DND-41 (cell line): ENCODE results near the gene CCDC117.
A peak's percentile ranks its signal among the peaks of the same experiment; 100 is the strongest.

ENCODE experiments used
- ATAC-seq: fragments of 200-7000 bp; cut with Tn5 transposase; 3 replicates; pipeline ENCODE4 v1.9.1; 2021; ENCODE audit warnings: low read depth; ENCODE audit not compliant: insufficient read depth
- DNase-seq: peaks from one replicate; pipeline ENCODE4 v3.0.0-alpha.2; 2020
- H2AFZ ChIP-seq: 2 replicates; pipeline ENCODE4 v1.6.0; 2012; ENCODE audit warnings: low read depth, low read length
- H3K27ac ChIP-seq: 2 replicates; pipeline ENCODE4 v1.5.1; 2012; ENCODE audit warnings: low read length, inconsistent platforms
- H3K27me3 ChIP-seq: fragments of 200-600 bp; sonication (generic); 2 replicates; pipeline ENCODE4 v1.6.0; 2012; ENCODE audit warnings: low read length, mild to moderate bottlenecking, inconsistent platforms; ENCODE audit not compliant: insufficient read depth, poor library complexity
- H3K36me3 ChIP-seq: 2 replicates; pipeline ENCODE4 v1.5.1; 2012; ENCODE audit warnings: low read length, inconsistent platforms; ENCODE audit not compliant: insufficient read depth
- H3K4me1 ChIP-seq: 2 replicates; pipeline ENCODE4 v1.5.1; 2012; ENCODE audit warnings: mild to moderate bottlenecking, low read length; ENCODE audit not compliant: insufficient read depth
- H3K4me2 ChIP-seq: 2 replicates; pipeline ENCODE4 v1.6.0; 2012; ENCODE audit warnings: mild to moderate bottlenecking, moderate library complexity, low read length, inconsistent platforms; ENCODE audit not compliant: insufficient read depth
- H3K4me3 ChIP-seq, 2 experiments: fragments of 200-600 bp in 1 of 2; shearing (Covaris generic) in 1 of 2; 2 replicates each; pipeline ENCODE4 v1.5.1; 2012 to 2016; ENCODE audit warnings: inconsistent platforms in 2 of 2, low read length in 2 of 2, mild to moderate bottlenecking in 2 of 2, low read depth in 1 of 2, moderate library complexity in 1 of 2
- H3K79me2 ChIP-seq: 2 replicates; pipeline ENCODE4 v1.6.0; 2012; ENCODE audit warnings: low read length, inconsistent platforms; ENCODE audit not compliant: insufficient read depth
- H3K9ac ChIP-seq: 2 replicates; pipeline ENCODE4 v1.6.0; 2012; ENCODE audit warnings: low read depth, mild to moderate bottlenecking, inconsistent platforms, low read length, moderate library complexity
- H3K9me3 ChIP-seq: 2 replicates; pipeline ENCODE4 v1.5.1; 2012; ENCODE audit warnings: low read length, moderate library complexity, mild to moderate bottlenecking, inconsistent platforms; ENCODE audit not compliant: insufficient read depth, severe bottlenecking
- H4K20me1 ChIP-seq: 2 replicates; pipeline ENCODE4 v1.6.0; 2012; ENCODE audit warnings: low read length; ENCODE audit not compliant: insufficient read depth
- CTCF ChIP-seq: IDR thresholded peaks from 2 replicates; pipeline ENCODE4 v1.5.1; 2012; ENCODE audit warnings: borderline replicate concordance, low read length, moderate library complexity, mild to moderate bottlenecking; ENCODE audit not compliant: poor library complexity, severe bottlenecking; ENCODE audit errors: extremely low read depth
- EZH2 ChIP-seq: IDR thresholded peaks from 3 replicates; pipeline ENCODE4 v1.6.1; 2012; ENCODE audit warnings: borderline replicate concordance, low read depth, mild to moderate bottlenecking, moderate library complexity, low read length, inconsistent platforms; ENCODE audit not compliant: severe bottlenecking

Gene CCDC117

DNA sequence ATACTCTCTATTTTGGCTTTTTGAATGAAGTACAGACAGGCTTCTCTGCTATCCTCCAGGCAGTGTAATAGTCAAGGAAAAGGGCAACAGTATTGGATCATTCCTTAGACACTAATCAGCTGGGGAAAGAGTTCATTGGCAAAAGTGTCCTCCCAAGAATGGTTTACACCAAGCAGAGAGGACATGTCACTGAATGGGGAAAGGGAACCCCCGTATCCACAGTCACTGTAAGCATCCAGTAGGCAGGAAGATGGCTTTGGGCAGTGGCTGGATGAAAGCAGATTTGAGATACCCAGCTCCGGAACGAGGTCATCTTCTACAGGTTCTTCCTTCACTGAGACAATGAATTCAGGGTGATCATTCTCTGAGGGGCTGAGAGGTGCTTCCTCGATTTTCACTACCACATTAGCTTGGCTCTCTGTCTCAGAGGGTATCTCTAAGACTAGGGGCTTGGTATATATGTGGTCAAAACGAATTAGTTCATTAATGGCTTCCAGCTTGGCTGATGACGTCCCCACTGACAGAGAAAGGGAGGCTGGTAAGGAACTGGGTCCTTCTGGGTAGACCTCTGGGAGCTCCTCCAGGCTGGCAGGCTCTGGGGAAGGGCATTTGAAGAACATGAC lies 22.7 kb downstream of the CCDC117 start:
- Histone ChIP-seq H3K79me2 (peaks cover 79% of the 10 kb centered on the region), H3K4me3 (peak overlapping the region; percentile 28 to 65; a peak in 3 of 4 replicates), H3K9ac (peak overlapping the region; percentile 98), H3K4me2 (peak overlapping the region; percentile 64), H3K9me3 (no peaks in the 10 kb centered on the region), H3K27me3 (no peaks in the 10 kb centered on the region), H3K27ac (peak overlapping the region; percentile 49), H4K20me1 (peaks cover 60% of the 10 kb centered on the region), H2AFZ (no peak overlapping the region), H3K36me3 (peaks cover 77% of the 10 kb centered on the region), H3K4me1 (peaks cover 77% of the 10 kb centered on the region)
- no peak for TF ChIP-seq CTCF
- no peak for TF ChIP-seq EZH2
- no peak for ATAC-seq
- peak; percentile 19 for DNase-seq

GRCh38 chr22:28795932-28796856 lies 23.7 kb downstream of the CCDC117 start:
- Histone ChIP-seq H3K4me2 (peak overlapping the region; percentile 64), H3K27ac (peak overlapping the region; percentile 49), H3K9ac (peak overlapping the region; percentile 98)

DNA sequence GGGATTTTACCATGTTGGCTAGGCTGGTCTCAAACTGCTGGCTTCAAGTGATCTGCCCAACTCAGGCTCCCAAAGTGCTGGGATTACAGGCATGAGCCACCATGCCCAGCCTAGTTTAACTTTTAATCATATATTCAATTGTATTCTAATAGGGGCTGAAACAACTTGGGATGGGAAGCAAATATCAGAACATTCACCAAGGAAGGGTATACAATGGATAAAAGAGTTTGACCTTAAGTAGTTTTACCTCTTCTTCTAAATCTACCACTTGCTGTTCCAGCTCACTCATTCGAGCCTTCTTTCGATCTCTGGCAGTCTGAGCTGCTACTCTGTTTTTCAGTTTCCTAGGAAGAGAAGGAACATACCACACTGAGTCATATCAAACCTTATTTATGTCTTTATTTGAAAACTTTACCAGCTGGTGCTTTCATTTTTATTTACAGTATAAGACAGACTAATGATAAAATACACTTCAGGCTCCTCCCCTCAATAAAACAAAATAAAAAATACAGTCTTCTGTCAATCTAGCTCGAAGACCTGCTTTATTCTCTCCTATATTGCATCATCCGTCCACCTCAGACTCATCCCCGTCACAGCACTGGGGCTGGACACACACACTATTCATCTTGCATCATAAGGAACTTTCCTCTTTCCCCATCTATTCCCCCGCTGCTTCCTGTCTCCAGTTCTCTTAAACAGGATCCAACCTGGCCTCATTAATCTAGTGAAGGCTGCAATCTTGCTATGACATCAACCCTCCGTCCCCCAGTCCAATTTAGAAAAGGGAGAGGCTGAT lies 26.5 kb downstream of the CCDC117 start:
- H3K27me3 ChIP-seq: no peaks in the 10 kb centered on the region
- peak overlapping the region; percentile 65 to 71 for H3K4me3 ChIP-seq
- ATAC-seq: no peak
- H3K9me3 ChIP-seq: no peaks in the 10 kb centered on the region
- H3K4me1 ChIP-seq: peaks cover 68% of the 10 kb centered on the region
- TF ChIP-seq CTCF: no peak
- no peak for TF ChIP-seq EZH2
- peaks cover 49% of the 10 kb centered on the region for H4K20me1 ChIP-seq
- H2AFZ ChIP-seq: no peak overlapping the region
- peaks cover 96% of the 10 kb centered on the region for H3K79me2 ChIP-seq
- H3K4me2 ChIP-seq: peak overlapping the region; percentile 64
- DNase-seq: peak; percentile 50
- peak overlapping the region; percentile 99 for H3K27ac ChIP-seq
- peaks cover 61% of the 10 kb centered on the region for H3K36me3 ChIP-seq
- H3K9ac ChIP-seq: peak overlapping the region; percentile 98

More at GRCh38 chr22:28795932-28796856, 23.7 kb downstream of the CCDC117 start:
- H3K4me3 ChIP-seq: peak overlapping the region; percentile 28 to 65; a peak in 3 of 4 replicates
- no peak for ATAC-seq
- TF ChIP-seq EZH2 (no peak), CTCF (no peak)
- H3K9me3 ChIP-seq: no peaks in the 10 kb centered on the region
- peak; percentile 10 for DNase-seq
- H3K4me1 ChIP-seq: peaks cover 67% of the 10 kb centered on the region
- H3K79me2 ChIP-seq: peaks cover 79% of the 10 kb centered on the region
- no peak overlapping the region for H2AFZ ChIP-seq
- peaks cover 68% of the 10 kb centered on the region for H3K36me3 ChIP-seq
- H3K27me3 ChIP-seq: no peaks in the 10 kb centered on the region
- peaks cover 55% of the 10 kb centered on the region for H4K20me1 ChIP-seq
